Right ventricle myocardium inferior (tissue), 1 donor: ENCODE measurements around the gene GHRL. TPM values are rescaled to one million over a fixed set of nuclear protein-coding genes. Genes with fewer than 3 reads are reported as not detected.
"Not testable (repeated sequence)": the region's sequence is repeated elsewhere in the genome, so short reads cannot be mapped to it uniquely, and the experiment has no call there.

ENCODE experiments used
- ATAC-seq: fragments of 200-7000 bp; cut with Tn5 transposase; one replicate; pipeline ENCODE4 v1.9.1; 2020; ENCODE audit warnings: mild to moderate bottlenecking, moderate library complexity
- DNase-seq: peaks from one replicate; pipeline ENCODE4 v3.0.0; 2021; ENCODE audit errors: missing footprints
- intact Hi-C: fragments of 100-400 bp; cut with DNase I; formaldehyde crosslinking; loops from one replicate; pipeline ENCODE4 v1.11.0; 2022
- total RNA-seq: library from RNA; stranded (reverse); fragmentation: NEBNext Ultra II Directional; extraction: Animal tissue kit (Norgen Biotek cat#: 25700); gene quantifications from one replicate; pipeline ENCODE4 v1.2.1, GENCODE V29; 2021
- donor health status: DM: no; HTN: yes; CAD: no; lungs with severe emphysema.

Gene GHRL
- total RNA-seq, 1 donor from 2014 or later, result 0.30 TPM

GRCh38 chr3:10281951-10282350, 10.8 kb downstream of the GHRL start:
- intact Hi-C loops, result no loop called here
- ATAC-seq, result no peak
- DNase-seq, result no peak

- ATAC-seq, result no peak
- DNase-seq, result no peak
- intact Hi-C loops, result no loop called here
Measured at GRCh38 chr3:10280571-10280970, 12.2 kb downstream of the GHRL start.

GRCh38 chr3:10280177-10280529, 12.6 kb downstream of the GHRL start:
- ATAC-seq (no peak), DNase-seq (no peak)
- intact Hi-C loops, result no loop called here

GRCh38 chr3:10279384-10280176, 13.2 kb downstream of the GHRL start:
- ATAC-seq, result no peak
- intact Hi-C loops, result no loop called here
- DNase-seq, result no peak

GRCh38 chr3:10278501-10278900, 14.2 kb downstream of the GHRL start:
- intact Hi-C loops, result no loop called here
- ATAC-seq (no peak), DNase-seq (no peak)

- intact Hi-C loops, result no loop called here
- ATAC-seq (no peak), DNase-seq (no peak)
Measured at GRCh38 chr3:10277115-10277625, 15.6 kb downstream of the GHRL start.

GRCh38 chr3:10274601-10275000, 18.1 kb downstream of the GHRL start:
- ATAC-seq (no peak), DNase-seq (no peak)
- intact Hi-C loops, result no loop called here

GRCh38 chr3:10273702-10274305, 18.9 kb downstream of the GHRL start:
- intact Hi-C loops, result no loop called here

GRCh38 chr3:10272977-10273376, 19.8 kb downstream of the GHRL start:
- intact Hi-C loops, result no loop called here
- no peak for ATAC-seq
- no peak for DNase-seq

More at GRCh38 chr3:10273702-10274305, 18.9 kb downstream of the GHRL start:
- ATAC-seq (no peak), DNase-seq (no peak)

- intact Hi-C loops, ATAC-seq, DNase-seq: not testable (repeated sequence)
Measured at GRCh38 chr3:10272476-10272875, 20.3 kb downstream of the GHRL start.

- intact Hi-C loops, result no loop called here
- DNase-seq, result no peak
- ATAC-seq, result no peak
Measured at GRCh38 chr3:10269443-10269842, 23.3 kb downstream of the GHRL start.

- intact Hi-C loops, result no loop called here
- ATAC-seq, result no peak
- DNase-seq, result no peak
Measured at GRCh38 chr3:10268930-10269329, 23.8 kb downstream of the GHRL start.

GRCh38 chr3:10268116-10268515, 24.6 kb downstream of the GHRL start:
- ATAC-seq (no peak), DNase-seq (no peak)
- intact Hi-C loops, result no loop called here

GRCh38 chr3:10266936-10267335, 25.8 kb downstream of the GHRL start:
- DNase-seq, intact Hi-C loops, ATAC-seq: not testable (repeated sequence)

- intact Hi-C loops, result no loop called here
- ATAC-seq (no peak), DNase-seq (no peak)
Measured at GRCh38 chr3:10265833-10266232, 26.9 kb downstream of the GHRL start.

GRCh38 chr3:10263646-10264363, 28.9 kb downstream of the GHRL start:
- ATAC-seq (no peak), DNase-seq (no peak)
- intact Hi-C loops, result no loop called here

GRCh38 chr3:10262027-10262426, 30.7 kb downstream of the GHRL start:
- ATAC-seq, result no peak
- no peak for DNase-seq
- intact Hi-C loops, result no loop called here

GRCh38 chr3:10260211-10260701, 32.5 kb downstream of the GHRL start:
- intact Hi-C loops, result no loop called here
- ATAC-seq (no peak), DNase-seq (no peak)

- intact Hi-C loops, result no loop called here
- no peak for ATAC-seq
Measured at GRCh38 chr3:10259798-10260197, 32.9 kb downstream of the GHRL start.

GRCh38 chr3:10259036-10259435, 33.7 kb downstream of the GHRL start:
- DNase-seq (no peak), ATAC-seq (no peak)
- intact Hi-C loops, result no loop called here

More at GRCh38 chr3:10259798-10260197, 32.9 kb downstream of the GHRL start:
- no peak for DNase-seq
